Hepatocyte (in vitro differentiated cells): Measurements from ENCODE around the gene SEC14L6.

Experiments
- EZH2 ChIP-seq: fragments of 200-600 bp; sonication (generic); IDR thresholded peaks from 2 replicates; pipeline ENCODE4 v1.6.1; 2016; ENCODE audit warnings: antibody characterized with exemption, mild to moderate bottlenecking, borderline replicate concordance
- EZH2phosphoT487 ChIP-seq: fragments of 200-600 bp; sonication (generic); IDR thresholded peaks from one replicate; pipeline ENCODE4 v1.6.1; 2018; ENCODE audit warnings: antibody characterized with exemption, mild to moderate bottlenecking, low read depth, moderate library complexity; ENCODE audit not compliant: unreplicated experiment, severe bottlenecking
- TF ChIP-seq, protein P1 (sequence below): fragments of 200-600 bp; sonication (generic); IDR thresholded peaks from 2 replicates; pipeline ENCODE4 v1.5.1; 2016; ENCODE audit warnings: antibody characterized with exemption, mild to moderate bottlenecking; ENCODE audit not compliant: poor library complexity

DNA sequence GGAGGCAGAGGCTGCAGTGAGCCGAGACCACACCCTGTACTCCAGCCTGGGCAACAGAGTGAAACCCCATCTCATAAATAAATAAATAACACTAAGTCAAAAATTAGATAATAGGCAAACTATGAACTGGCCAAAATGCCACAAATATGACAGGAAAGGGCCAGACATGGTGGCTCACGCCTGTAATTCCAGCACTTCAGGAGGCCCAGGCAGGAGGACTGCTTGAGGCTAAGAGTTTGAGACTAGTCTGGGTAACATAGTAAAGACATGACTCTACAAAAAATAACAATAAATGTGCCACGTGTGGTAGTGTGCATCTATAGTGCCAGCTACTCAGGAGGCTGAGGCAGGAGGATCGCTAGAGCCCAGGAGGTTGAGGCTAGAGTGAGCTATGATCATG is 19.9 kb downstream of the SEC14L6 start:
- TF ChIP-seq EZH2phosphoT487 (no peak), EZH2 (no peak)
- TF ChIP-seq, protein P1, sequence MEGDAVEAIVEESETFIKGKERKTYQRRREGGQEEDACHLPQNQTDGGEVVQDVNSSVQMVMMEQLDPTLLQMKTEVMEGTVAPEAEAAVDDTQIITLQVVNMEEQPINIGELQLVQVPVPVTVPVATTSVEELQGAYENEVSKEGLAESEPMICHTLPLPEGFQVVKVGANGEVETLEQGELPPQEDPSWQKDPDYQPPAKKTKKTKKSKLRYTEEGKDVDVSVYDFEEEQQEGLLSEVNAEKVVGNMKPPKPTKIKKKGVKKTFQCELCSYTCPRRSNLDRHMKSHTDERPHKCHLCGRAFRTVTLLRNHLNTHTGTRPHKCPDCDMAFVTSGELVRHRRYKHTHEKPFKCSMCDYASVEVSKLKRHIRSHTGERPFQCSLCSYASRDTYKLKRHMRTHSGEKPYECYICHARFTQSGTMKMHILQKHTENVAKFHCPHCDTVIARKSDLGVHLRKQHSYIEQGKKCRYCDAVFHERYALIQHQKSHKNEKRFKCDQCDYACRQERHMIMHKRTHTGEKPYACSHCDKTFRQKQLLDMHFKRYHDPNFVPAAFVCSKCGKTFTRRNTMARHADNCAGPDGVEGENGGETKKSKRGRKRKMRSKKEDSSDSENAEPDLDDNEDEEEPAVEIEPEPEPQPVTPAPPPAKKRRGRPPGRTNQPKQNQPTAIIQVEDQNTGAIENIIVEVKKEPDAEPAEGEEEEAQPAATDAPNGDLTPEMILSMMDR: no peak
